RWPE2 (cell line): ENCODE results near the gene ATAT1.

Source experiments
- ATAC-seq: fragments of 200-7000 bp; cut with Tn5 transposase; 3 replicates; pipeline ENCODE4 v1.9.1; 2021; ENCODE audit warnings: low read depth
- DNase-seq: peaks from one replicate; pipeline ENCODE4 v3.0.0-alpha.2; 2020; ENCODE audit warnings: low spot score
- H3K27ac ChIP-seq: fragments of 450-650 bp; 2 replicates; pipeline ENCODE4 v1.5.1; 2017; ENCODE audit warnings: mild to moderate bottlenecking; ENCODE audit not compliant: poor library complexity, severe bottlenecking
- H3K27me3 ChIP-seq: fragments of 250-450 bp; sonication (Bioruptor Pico); 2 replicates; pipeline ENCODE4 v1.5.1; 2021; ENCODE audit warnings: mild to moderate bottlenecking, moderate library complexity; ENCODE audit not compliant: insufficient read depth, poor library complexity, severe bottlenecking
- H3K36me3 ChIP-seq: fragments of 250-450 bp; sonication (Bioruptor Pico); 2 replicates; pipeline ENCODE4 v1.5.1; 2020; ENCODE audit warnings: low read depth, mild to moderate bottlenecking, moderate library complexity
- H3K4me1 ChIP-seq: fragments of 250-450 bp; sonication (Bioruptor Pico); 2 replicates; pipeline ENCODE4 v1.5.1; 2021; ENCODE audit warnings: mild to moderate bottlenecking, moderate library complexity; ENCODE audit not compliant: insufficient read depth, poor library complexity, severe bottlenecking
- H3K4me3 ChIP-seq: fragments of 250-450 bp; sonication (Bioruptor Pico); 2 replicates; pipeline ENCODE4 v1.5.1; 2021; ENCODE audit warnings: mild to moderate bottlenecking, moderate library complexity; ENCODE audit not compliant: severe bottlenecking
- H3K9me3 ChIP-seq: fragments of 250-450 bp; sonication (Bioruptor Pico); 2 replicates; pipeline ENCODE4 v1.5.1; 2021; ENCODE audit warnings: mild to moderate bottlenecking, moderate library complexity; ENCODE audit not compliant: severe bottlenecking
- TF ChIP-seq, protein P1 (sequence below): fragments of 450-650 bp; IDR thresholded peaks from one replicate; pipeline ENCODE4 v1.5.1; 2017; ENCODE audit warnings: mild to moderate bottlenecking, moderate library complexity; ENCODE audit not compliant: poor library complexity, severe bottlenecking

ATAT1 gene

GRCh38 chr6:30646450-30647241, 20.0 kb downstream of the ATAT1 start, which contains the start of gene C6orf136:
Gene C6orf136, plus strand, starts transcription at chr6:30647133. Its CDS starts 99 bp downstream, at chr6:30647232.
- Histone ChIP-seq H3K9me3 (no peaks in the 10 kb centered on the region), H3K4me3 (peak within 1 kb of the TSS; percentile 94), H3K4me1 (peaks cover 4% of the 10 kb centered on the region), H3K27ac (peak within 1 kb of the TSS; percentile 72), H3K36me3 (peaks cover 32% of the 10 kb centered on the region), H3K27me3 (no peaks in the 10 kb centered on the region)
- TF ChIP-seq, protein P1, sequence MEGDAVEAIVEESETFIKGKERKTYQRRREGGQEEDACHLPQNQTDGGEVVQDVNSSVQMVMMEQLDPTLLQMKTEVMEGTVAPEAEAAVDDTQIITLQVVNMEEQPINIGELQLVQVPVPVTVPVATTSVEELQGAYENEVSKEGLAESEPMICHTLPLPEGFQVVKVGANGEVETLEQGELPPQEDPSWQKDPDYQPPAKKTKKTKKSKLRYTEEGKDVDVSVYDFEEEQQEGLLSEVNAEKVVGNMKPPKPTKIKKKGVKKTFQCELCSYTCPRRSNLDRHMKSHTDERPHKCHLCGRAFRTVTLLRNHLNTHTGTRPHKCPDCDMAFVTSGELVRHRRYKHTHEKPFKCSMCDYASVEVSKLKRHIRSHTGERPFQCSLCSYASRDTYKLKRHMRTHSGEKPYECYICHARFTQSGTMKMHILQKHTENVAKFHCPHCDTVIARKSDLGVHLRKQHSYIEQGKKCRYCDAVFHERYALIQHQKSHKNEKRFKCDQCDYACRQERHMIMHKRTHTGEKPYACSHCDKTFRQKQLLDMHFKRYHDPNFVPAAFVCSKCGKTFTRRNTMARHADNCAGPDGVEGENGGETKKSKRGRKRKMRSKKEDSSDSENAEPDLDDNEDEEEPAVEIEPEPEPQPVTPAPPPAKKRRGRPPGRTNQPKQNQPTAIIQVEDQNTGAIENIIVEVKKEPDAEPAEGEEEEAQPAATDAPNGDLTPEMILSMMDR: no peak
- ATAC-seq (peak; percentile 76), DNase-seq (peak; percentile 92)

GRCh38 chr6:30647242-30648116, 20.8 kb downstream of the ATAT1 start:
- no peak for DNase-seq

GRCh38 chr6:30651143-30651542, 24.5 kb downstream of the ATAT1 start:
- H3K4me1 ChIP-seq: peaks cover 4% of the 10 kb centered on the region
- TF ChIP-seq, protein P1: no peak

More at GRCh38 chr6:30647242-30648116, 20.8 kb downstream of the ATAT1 start:
- peaks cover 4% of the 10 kb centered on the region for H3K4me1 ChIP-seq
- peak overlapping the region; percentile 72 for H3K27ac ChIP-seq
- H3K9me3 ChIP-seq: no peaks in the 10 kb centered on the region
- ATAC-seq: peak; percentile 67
- H3K4me3 ChIP-seq: peak overlapping the region; percentile 94
- TF ChIP-seq, protein P1: no peak
- H3K27me3 ChIP-seq: no peaks in the 10 kb centered on the region
- H3K36me3 ChIP-seq: peaks cover 33% of the 10 kb centered on the region

DNA sequence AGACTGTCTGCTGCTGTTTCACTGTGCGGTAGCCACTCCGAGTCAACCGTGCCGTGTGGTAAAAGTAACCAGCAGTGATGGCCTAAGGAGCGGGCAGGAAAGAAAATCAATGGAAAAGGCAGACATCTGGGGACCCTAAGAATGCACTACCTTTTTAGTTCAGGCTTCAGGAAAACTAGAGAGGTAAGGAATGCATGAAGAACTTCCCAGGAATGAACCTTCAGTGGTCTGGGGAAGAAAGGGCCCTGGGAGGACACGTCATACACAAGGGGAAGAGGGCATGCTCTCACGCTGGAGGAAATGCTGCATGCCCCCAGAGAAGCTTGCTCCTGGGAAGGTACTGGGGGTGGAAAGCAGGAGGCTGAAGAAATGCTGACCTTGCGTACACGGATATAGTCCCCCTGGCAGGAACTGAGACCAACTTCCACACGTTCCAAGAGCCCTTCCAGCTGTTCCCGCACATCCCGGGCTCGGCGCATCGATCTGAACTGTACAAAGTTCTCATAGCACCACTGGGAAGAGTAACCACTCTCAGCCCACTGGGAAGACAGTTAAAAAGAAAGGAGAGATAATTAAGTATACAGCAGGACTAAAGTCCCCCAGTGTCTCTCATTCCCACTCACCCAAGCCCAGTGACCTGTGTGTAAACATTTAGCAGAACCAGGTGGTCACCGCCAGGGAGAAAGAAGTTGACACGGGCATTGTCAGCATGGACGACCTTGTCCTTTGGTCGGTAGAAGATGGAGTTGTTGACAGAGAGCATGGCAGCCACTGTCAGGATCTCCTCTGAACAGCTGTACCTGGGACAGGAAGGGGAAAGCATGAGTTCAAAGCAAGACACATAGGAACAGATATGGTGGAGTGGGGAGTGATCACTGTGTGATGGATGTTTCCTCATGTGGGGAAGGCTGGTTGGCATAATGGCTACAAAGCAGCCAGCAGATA, 28.4 kb downstream of the ATAT1 start:
- DNase-seq: no peak
- TF ChIP-seq, protein P1: no peak
- Histone ChIP-seq H3K36me3 (peaks cover 85% of the 10 kb centered on the region), H3K9me3 (no peaks in the 10 kb centered on the region), H3K27me3 (no peaks in the 10 kb centered on the region), H3K4me3 (no peak overlapping the region), H3K4me1 (no peaks in the 10 kb centered on the region), H3K27ac (no peak overlapping the region)
- ATAC-seq: no peak

More at GRCh38 chr6:30651143-30651542, 24.5 kb downstream of the ATAT1 start:
- DNase-seq: no peak
- Histone ChIP-seq H3K36me3 (peaks cover 62% of the 10 kb centered on the region), H3K27ac (no peak overlapping the region), H3K9me3 (no peaks in the 10 kb centered on the region), H3K4me3 (no peak overlapping the region), H3K27me3 (no peaks in the 10 kb centered on the region)
- no peak for ATAC-seq
